K562 (cell line): Measurements from ENCODE around the gene CHMP2A. TPM values are rescaled to one million over a fixed set of nuclear protein-coding genes. Genes with fewer than 3 reads are reported as not detected.

Experiments used
- CCNT2 ChIP-seq: IDR thresholded peaks from 2 replicates; pipeline ENCODE4 v1.6.1; 2011; ENCODE audit warnings: borderline replicate concordance, low read depth, mild to moderate bottlenecking, moderate library complexity, mixed read lengths, low read length; ENCODE audit not compliant: insufficient read length; ENCODE audit errors: extremely low read depth
- CXXC5 ChIP-seq: fragments of 250-450 bp; sonication (Bioruptor Pico); IDR thresholded peaks from 2 replicates; pipeline ENCODE4 v1.8.0; 2022; ENCODE audit warnings: inconsistent platforms, mild to moderate bottlenecking, moderate library complexity
- HMG20B ChIP-seq: fragments of 250-450 bp; sonication (Bioruptor Pico); IDR thresholded peaks from 2 replicates; pipeline ENCODE4 v1.5.0; 2021; ENCODE audit warnings: mild to moderate bottlenecking
- IRF9 ChIP-seq: fragments of 450-650 bp; IDR thresholded peaks from 2 replicates; pipeline ENCODE4 v1.6.1; 2016; ENCODE audit warnings: missing biosample characterization, missing genetic modification characterization
- JUND ChIP-seq, 2 experiments: IDR thresholded peaks; 2 replicates in 1 of 2; 3 replicates in 1 of 2; pipeline ENCODE4 v1.6.1; 2011; ENCODE audit warnings: borderline replicate concordance in 2 of 2, low read depth in 2 of 2, low read length in 2 of 2, improper control_type of control experiment in 1 of 2, missing biosample characterization in 1 of 2, missing genetic modification characterization in 1 of 2, missing genetic modification reagents in 1 of 2
- KAT8 ChIP-seq: fragments of 450-650 bp; IDR thresholded peaks from 2 replicates; pipeline ENCODE4 v1.6.1; 2016; ENCODE audit warnings: low read depth, mild to moderate bottlenecking
- PURB ChIP-seq: sonication (generic); formaldehyde crosslinking; IDR thresholded peaks from 2 replicates; pipeline ENCODE4 v1.9.0; 2021; ENCODE audit warnings: low read depth, mild to moderate bottlenecking, missing genetic modification reagents
- ZNF143 ChIP-seq: sonication (generic); formaldehyde crosslinking; IDR thresholded peaks from 2 replicates; pipeline ENCODE4 v1.9.0; 2022; ENCODE audit warnings: mild to moderate bottlenecking, missing genetic modification reagents
- ZNF717 ChIP-seq: fragments of 250-450 bp; sonication (Bioruptor Pico); IDR thresholded peaks from 2 replicates; pipeline ENCODE4 v1.5.0; 2021
- polyA plus RNA-seq, 8 experiments: library from polyadenylated mRNA; depleted of rRNA in 4 of 8; stranded (reverse) in 5 of 8; unstranded in 3 of 8; fragments of >200 nt; fragmentation: Nextera tagmentation in 2 of 8; fragmentation: Illumina TruSeq in 1 of 8; extraction: Ambion mirVana in 2 of 8; extraction: Trizol in 1 of 8; gene quantifications; 2 replicates each; pipeline versions ENCODE4 v1.2.1 to v1.2.3, GENCODE V29; 2011 to 2014; ENCODE audit warnings: inconsistent platforms in 1 of 8, missing spikeins in 1 of 8
- total RNA-seq, 7 experiments: library from RNA; depleted of rRNA in 6 of 7; stranded (reverse); fragments of >200 nt in 6 of 7; fragmentation: Illumina TruSeq in 2 of 7; extraction: Trizol in 2 of 7; gene quantifications; 2 replicates each; pipeline versions ENCODE4 v1.2.1 to v1.2.3, GENCODE V29; 2011 to 2021; ENCODE audit warnings: low replicate concordance in 1 of 7
- TF ChIP-seq, protein P1 (sequence below), 2 experiments: fragments of 200-800 bp in 1 of 2; sonication (Bioruptor generic) in 1 of 2; sonication (generic) in 1 of 2; formaldehyde crosslinking in 1 of 2; IDR thresholded peaks in 1 of 2; conservative IDR thresholded peaks in 1 of 2; 2 replicates each; pipeline versions ENCODE4 v1.5.0 to v1.6.1; 2016 to 2020; ENCODE audit warnings: missing compliant biosample characterization in 1 of 2, missing genetic modification characterization in 1 of 2, missing genetic modification reagents in 1 of 2

CHMP2A gene
- total and polyA plus RNA-seq, 9 of the 15 experiments (the other 6 are each of a cell fraction or from before 2014, with no cell fraction given), result 57.6 to 159 (median 87.2) TPM

GRCh38 chr19:58514564-58515022 lies 40.3 kb downstream of the CHMP2A start (continued):
- TF ChIP-seq, protein P1, sequence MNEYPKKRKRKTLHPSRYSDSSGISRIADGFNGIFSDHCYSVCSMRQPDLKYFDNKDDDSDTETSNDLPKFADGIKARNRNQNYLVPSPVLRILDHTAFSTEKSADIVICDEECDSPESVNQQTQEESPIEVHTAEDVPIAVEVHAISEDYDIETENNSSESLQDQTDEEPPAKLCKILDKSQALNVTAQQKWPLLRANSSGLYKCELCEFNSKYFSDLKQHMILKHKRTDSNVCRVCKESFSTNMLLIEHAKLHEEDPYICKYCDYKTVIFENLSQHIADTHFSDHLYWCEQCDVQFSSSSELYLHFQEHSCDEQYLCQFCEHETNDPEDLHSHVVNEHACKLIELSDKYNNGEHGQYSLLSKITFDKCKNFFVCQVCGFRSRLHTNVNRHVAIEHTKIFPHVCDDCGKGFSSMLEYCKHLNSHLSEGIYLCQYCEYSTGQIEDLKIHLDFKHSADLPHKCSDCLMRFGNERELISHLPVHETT (CRISPR knock-in tag; conservative IDR thresholded peaks at IDR 0.05 in 1 of 2, IDR thresholded peaks at IDR 0.05 in 1 of 2), result no peak
- no peak for TF ChIP-seq ZNF717 (CRISPR knock-in tag)
- TF ChIP-seq JUND (IDR thresholded peaks at IDR 0.05; ENCODE audit: borderline replicate concordance, low read depth, low read length), result no peak
- TF ChIP-seq JUND (tag; IDR thresholded peaks at IDR 0.05; ENCODE audit: borderline replicate concordance, low read depth, low read length), result no peak
- no peak for TF ChIP-seq IRF9 (tag)
- TF ChIP-seq KAT8, result no peak
- no peak for TF ChIP-seq PURB
- no peak for TF ChIP-seq CXXC5
- no peak for TF ChIP-seq HMG20B
- TF ChIP-seq CCNT2, result no peak
- no peak for TF ChIP-seq ZNF143 (CRISPR knock-in tag)
- TF ChIP-seq, all 486 proteins: peak for 0
